Adipocyte (in vitro differentiated cells): ENCODE data around the gene CFLAR.
A peak's percentile ranks its signal among the peaks of the same experiment; 100 is the strongest.

Experiments
- DNase-seq: peaks from one replicate; pipeline ENCODE4 v3.0.0-alpha.2; 2015; ENCODE audit warnings: low read depth
- H3K27me3 ChIP-seq: replicated peaks from 2 replicates; pipeline ENCODE4 v1.7.0; 2013; ENCODE audit warnings: mild to moderate bottlenecking, low read length, moderate library complexity; ENCODE audit not compliant: control insufficient read depth, insufficient read depth
- H3K36me3 ChIP-seq: 2 replicates; pipeline ENCODE4 v1.7.0; 2013; ENCODE audit warnings: low read length, mild to moderate bottlenecking, moderate library complexity; ENCODE audit not compliant: control insufficient read depth, insufficient read depth, severe bottlenecking
- H3K4me1 ChIP-seq: 2 replicates; pipeline ENCODE4 v1.7.0; 2013; ENCODE audit warnings: mild to moderate bottlenecking, low read length, moderate library complexity; ENCODE audit not compliant: control insufficient read depth, insufficient read depth
- H3K4me3 ChIP-seq: 2 replicates; pipeline ENCODE4 v1.7.0; 2013; ENCODE audit warnings: mild to moderate bottlenecking, low read length, moderate library complexity
- H3K9ac ChIP-seq: 2 replicates; pipeline ENCODE4 v1.7.0; 2013; ENCODE audit warnings: mild to moderate bottlenecking, low read length, moderate library complexity
- H3K9me3 ChIP-seq: 2 replicates; pipeline ENCODE4 v1.7.0; 2013; ENCODE audit warnings: mild to moderate bottlenecking, low read length, moderate library complexity; ENCODE audit not compliant: control insufficient read depth

The CFLAR gene

GRCh38 chr2:201116115-201116958 is at the start of gene CFLAR:
Gene CFLAR, plus strand, starts transcription at chr2:201116164. Its CDS starts 13,702 bp downstream, at chr2:201129866.
- Histone ChIP-seq H3K9me3 (no peaks in the 10 kb centered on the region), H3K4me1 (peaks cover 27% of the 10 kb centered on the region), H3K27me3 (no peaks in the 10 kb centered on the region), H3K9ac (peak within 1 kb of the TSS; percentile 100), H3K36me3 (peaks cover 4% of the 10 kb centered on the region), H3K4me3 (peak within 1 kb of the TSS; percentile 91)
- DNase-seq: peak; percentile 83

GRCh38 chr2:201070948-201071478 is 45.0 kb upstream of the CFLAR start:
- peak overlapping the region; percentile 99 for H3K9ac ChIP-seq
- DNase-seq: peak; percentile 50
- peaks cover 43% of the 10 kb centered on the region for H3K4me1 ChIP-seq

GRCh38 chr2:201071479-201072200 is 44.3 kb upstream of the CFLAR start, which contains the start of the genes HYCC2 and NDUFB3:
Gene HYCC2, minus strand, starts transcription at chr2:201071671. Its CDS starts 47,662 bp downstream, at chr2:201024009.
Gene NDUFB3, plus strand, starts transcription at chr2:201072001. Its CDS starts 6,882 bp downstream, at chr2:201078883.
- H3K9ac ChIP-seq: peak within 1 kb of the TSS; percentile 99
- no peaks in the 10 kb centered on the region for H3K36me3 ChIP-seq
- H3K4me1 ChIP-seq: peaks cover 45% of the 10 kb centered on the region
- no peaks in the 10 kb centered on the region for H3K27me3 ChIP-seq
- DNase-seq: peak; percentile 96
- no peaks in the 10 kb centered on the region for H3K9me3 ChIP-seq
- peak within 1 kb of the TSS; percentile 99 for H3K4me3 ChIP-seq

More at GRCh38 chr2:201070948-201071478, 45.0 kb upstream of the CFLAR start:
- Histone ChIP-seq H3K4me3 (peak overlapping the region; percentile 99), H3K36me3 (no peaks in the 10 kb centered on the region), H3K9me3 (no peaks in the 10 kb centered on the region), H3K27me3 (no peaks in the 10 kb centered on the region)

- no peak for DNase-seq
- Histone ChIP-seq H3K4me3 (peak overlapping the region; percentile 99), H3K27me3 (no peaks in the 10 kb centered on the region), H3K9ac (peak overlapping the region; percentile 99), H3K4me1 (peaks cover 45% of the 10 kb centered on the region), H3K36me3 (no peaks in the 10 kb centered on the region), H3K9me3 (no peaks in the 10 kb centered on the region)
These were observed 43.8 kb upstream of the CFLAR start for GRCh38 chr2:201072201-201072530.

- H3K4me1 ChIP-seq: peaks cover 38% of the 10 kb centered on the region
- H3K9me3 ChIP-seq: no peaks in the 10 kb centered on the region
- peak overlapping the region; percentile 99 for H3K4me3 ChIP-seq
- no peak for DNase-seq
- no peaks in the 10 kb centered on the region for H3K27me3 ChIP-seq
- H3K9ac ChIP-seq: peak overlapping the region; percentile 99
- no peaks in the 10 kb centered on the region for H3K36me3 ChIP-seq
These were observed 42.9 kb upstream of the CFLAR start for GRCh38 chr2:201073071-201073470.

- H3K4me1 ChIP-seq: peaks cover 21% of the 10 kb centered on the region
- H3K36me3 ChIP-seq: peaks cover 8% of the 10 kb centered on the region
- no peaks in the 10 kb centered on the region for H3K9me3 ChIP-seq
- H3K9ac ChIP-seq: no peak overlapping the region
- H3K27me3 ChIP-seq: no peaks in the 10 kb centered on the region
- no peak overlapping the region for H3K4me3 ChIP-seq
- DNase-seq: no peak
These were observed 41.0 kb upstream of the CFLAR start for GRCh38 chr2:201074996-201075395.

DNA sequence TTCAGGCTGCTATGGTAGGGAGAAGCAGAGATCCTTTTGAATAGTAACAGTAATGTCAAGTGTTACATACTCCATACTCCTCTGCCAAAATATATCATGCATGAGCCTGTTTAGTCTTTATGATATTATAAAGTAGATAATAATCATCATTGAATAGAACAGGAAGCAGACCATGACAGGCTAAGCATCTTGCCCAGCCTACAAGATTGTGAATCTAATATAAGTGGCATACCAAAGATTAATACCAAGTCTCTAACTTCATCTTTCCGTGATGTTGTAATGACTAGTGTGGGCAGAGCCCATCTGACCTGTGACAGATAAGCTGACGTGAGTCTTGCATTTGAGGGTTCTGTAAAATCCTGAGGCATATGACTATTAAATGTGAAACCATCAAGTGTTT is 31.1 kb upstream of the CFLAR start:
- H3K4me3 ChIP-seq: no peak overlapping the region
- no peak overlapping the region for H3K9ac ChIP-seq
- H3K36me3 ChIP-seq: peaks cover 39% of the 10 kb centered on the region
- DNase-seq: no peak
- no peaks in the 10 kb centered on the region for H3K27me3 ChIP-seq
- H3K4me1 ChIP-seq: no peaks in the 10 kb centered on the region
- no peaks in the 10 kb centered on the region for H3K9me3 ChIP-seq

- H3K4me1 ChIP-seq: peaks cover 9% of the 10 kb centered on the region
- H3K36me3 ChIP-seq: peaks cover 19% of the 10 kb centered on the region
- H3K27me3 ChIP-seq: no peaks in the 10 kb centered on the region
- no peak overlapping the region for H3K9ac ChIP-seq
- DNase-seq: no peak
- no peaks in the 10 kb centered on the region for H3K9me3 ChIP-seq
- H3K4me3 ChIP-seq: no peak overlapping the region
These were observed 25.4 kb upstream of the CFLAR start for GRCh38 chr2:201090574-201090973.

GRCh38 chr2:201093573-201093972 is 22.4 kb upstream of the CFLAR start:
- no peaks in the 10 kb centered on the region for H3K9me3 ChIP-seq
- H3K4me1 ChIP-seq: peaks cover 9% of the 10 kb centered on the region
- H3K27me3 ChIP-seq: no peaks in the 10 kb centered on the region
- H3K9ac ChIP-seq: no peak overlapping the region
- no peak overlapping the region for H3K4me3 ChIP-seq
- DNase-seq: peak; percentile 91
- peaks cover under 1% of the 10 kb centered on the region for H3K36me3 ChIP-seq

- no peak overlapping the region for H3K4me3 ChIP-seq
- H3K9me3 ChIP-seq: no peaks in the 10 kb centered on the region
- no peak for DNase-seq
- no peak overlapping the region for H3K9ac ChIP-seq
- no peaks in the 10 kb centered on the region for H3K27me3 ChIP-seq
- no peaks in the 10 kb centered on the region for H3K4me1 ChIP-seq
- no peaks in the 10 kb centered on the region for H3K36me3 ChIP-seq
These were observed 15.5 kb upstream of the CFLAR start for GRCh38 chr2:201100497-201100896.

DNA sequence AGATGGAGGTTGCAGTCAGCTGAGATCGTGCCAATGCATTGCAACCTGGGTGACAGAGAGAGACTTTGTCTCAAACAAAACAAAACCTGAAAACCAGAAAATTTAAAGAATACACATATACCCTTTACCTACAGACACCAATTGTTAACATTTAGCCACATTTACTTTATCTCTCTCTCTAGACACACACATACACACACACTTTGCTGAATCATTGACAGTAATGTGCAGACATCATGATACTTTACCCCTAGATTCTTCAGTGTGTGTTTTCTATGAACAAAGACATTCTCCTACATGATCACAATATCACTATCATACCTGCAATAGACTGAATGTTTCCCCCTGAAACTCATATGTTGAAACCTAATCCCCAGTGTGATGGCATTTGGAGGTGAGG is 10.2 kb upstream of the CFLAR start:
- H3K4me3 ChIP-seq: no peak overlapping the region
- H3K27me3 ChIP-seq: no peaks in the 10 kb centered on the region
- H3K4me1 ChIP-seq: peaks cover 10% of the 10 kb centered on the region
- no peaks in the 10 kb centered on the region for H3K9me3 ChIP-seq
- no peak for DNase-seq
- H3K9ac ChIP-seq: no peak overlapping the region
- no peaks in the 10 kb centered on the region for H3K36me3 ChIP-seq
